ENCODE data around the gene CEP164. TPM values are rescaled to one million over a fixed set of nuclear protein-coding genes. Genes with fewer than 3 reads are reported as not detected.

The CEP164 gene
- total RNA-seq, 1 experiment from 2014 or later, result 25.4 TPM

GRCh38 chr11:117438371-117439000 is 110.8 kb downstream of the CEP164 start:
- Mint-ChIP-seq H3K27me3 (ENCODE audit: unreplicated experiment) (peaks cover 52% of the 10 kb centered on the region), H3K36me3 (ENCODE audit: insufficient read depth, unreplicated experiment) (no peaks in the 10 kb centered on the region), H3K9me3 (ENCODE audit: low read depth, unreplicated experiment) (no peaks in the 10 kb centered on the region), H3K27ac (ENCODE audit: unreplicated experiment) (no peak overlapping the region), H3K4me1 (ENCODE audit: low read depth, unreplicated experiment) (no peaks in the 10 kb centered on the region), H3K4me3 (ENCODE audit: low read depth, unreplicated experiment) (no peak overlapping the region)
- CTCF ChIA-PET, result no interaction called here
- DNase-seq, result no peak
- BruUV-seq (replicated peaks), result no TSS peak
- TF ChIP-seq CTCF (IDR thresholded peaks at IDR 0.05; ENCODE audit: unreplicated experiment), result no peak
- intact Hi-C loops (cut with micrococcal nuclease; ENCODE audit: unreplicated experiment), result no loop called here

DNA sequence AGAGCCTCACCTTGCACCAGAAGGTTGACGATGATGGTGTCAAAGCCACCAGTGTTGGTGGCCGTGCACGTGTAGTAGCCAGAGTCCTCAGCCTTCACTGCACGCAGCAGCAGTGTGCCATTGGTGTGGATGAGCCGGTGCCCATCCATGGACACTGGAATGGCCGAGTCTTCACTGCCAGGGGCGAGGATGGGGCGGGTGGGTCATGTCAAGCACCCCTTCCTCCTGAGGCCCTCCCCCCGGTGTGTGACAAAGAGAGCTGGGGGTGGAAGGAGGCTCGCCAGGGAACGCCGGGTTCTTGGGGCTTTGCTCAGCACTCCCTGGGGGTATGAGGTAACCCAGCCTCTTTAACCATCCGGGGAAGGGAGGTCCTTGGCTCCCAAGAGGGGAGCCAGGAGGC is 111.6 kb downstream of the CEP164 start:
- TF ChIP-seq CTCF (IDR thresholded peaks at IDR 0.05; ENCODE audit: unreplicated experiment), result no peak
- no peaks in the 10 kb centered on the region for H3K4me1 Mint-ChIP-seq (ENCODE audit: low read depth, unreplicated experiment)
- intact Hi-C loops (cut with micrococcal nuclease; ENCODE audit: unreplicated experiment), result no loop called here
- CTCF ChIA-PET, result no interaction called here
- H3K9me3 Mint-ChIP-seq (ENCODE audit: low read depth, unreplicated experiment), result no peaks in the 10 kb centered on the region
- peaks cover 59% of the 10 kb centered on the region for H3K27me3 Mint-ChIP-seq (ENCODE audit: unreplicated experiment)
- DNase-seq, result no peak
- BruUV-seq (replicated peaks), result no TSS peak
- H3K4me3 Mint-ChIP-seq (ENCODE audit: low read depth, unreplicated experiment), result no peak overlapping the region
- no peak overlapping the region for H3K27ac Mint-ChIP-seq (ENCODE audit: unreplicated experiment)
- H3K36me3 Mint-ChIP-seq (ENCODE audit: insufficient read depth, unreplicated experiment), result no peaks in the 10 kb centered on the region

DNA sequence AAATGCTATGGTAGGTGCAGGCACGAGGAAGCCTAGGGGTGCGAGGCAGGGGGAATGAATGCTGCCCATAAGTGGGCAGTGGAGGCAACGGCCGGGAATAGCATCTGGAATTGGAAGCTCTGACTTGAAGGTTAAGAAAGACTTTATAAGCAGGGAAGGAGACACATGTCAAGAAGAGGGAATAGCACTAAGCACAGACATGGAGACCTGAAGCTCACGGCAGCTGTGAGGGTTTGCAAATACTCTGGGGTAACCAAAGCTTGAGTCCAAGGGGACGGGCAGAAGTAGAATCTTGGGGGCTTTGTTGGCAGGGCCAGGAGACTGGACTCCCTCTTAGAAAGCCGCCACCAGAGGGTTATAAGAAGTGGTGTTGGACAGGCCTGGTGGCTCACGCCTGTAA is 112.6 kb downstream of the CEP164 start:
- peaks cover 70% of the 10 kb centered on the region for H3K27me3 Mint-ChIP-seq (ENCODE audit: unreplicated experiment)
- H3K27ac Mint-ChIP-seq (ENCODE audit: unreplicated experiment), result no peak overlapping the region
- no peaks in the 10 kb centered on the region for H3K9me3 Mint-ChIP-seq (ENCODE audit: low read depth, unreplicated experiment)
- no peak for DNase-seq
- CTCF ChIA-PET, result interaction anchor here (0.7 kb wide), 1 partner anchor 359 kb away, joined by 7 read pairs; no protein-coding TSS in a partner anchor
- no peak for TF ChIP-seq CTCF (IDR thresholded peaks at IDR 0.05; ENCODE audit: unreplicated experiment)
- no peaks in the 10 kb centered on the region for H3K4me1 Mint-ChIP-seq (ENCODE audit: low read depth, unreplicated experiment)
- no peaks in the 10 kb centered on the region for H3K36me3 Mint-ChIP-seq (ENCODE audit: insufficient read depth, unreplicated experiment)
- no TSS peak for BruUV-seq (replicated peaks)
- H3K4me3 Mint-ChIP-seq (ENCODE audit: low read depth, unreplicated experiment), result no peak overlapping the region
- intact Hi-C loops (cut with micrococcal nuclease; ENCODE audit: unreplicated experiment), result no loop called here

GRCh38 chr11:117441146-117441975 is 113.7 kb downstream of the CEP164 start:
- no peak overlapping the region for H3K4me3 Mint-ChIP-seq (ENCODE audit: low read depth, unreplicated experiment)
- no peak for DNase-seq
- peaks cover 81% of the 10 kb centered on the region for H3K27me3 Mint-ChIP-seq (ENCODE audit: unreplicated experiment)
- no peaks in the 10 kb centered on the region for H3K9me3 Mint-ChIP-seq (ENCODE audit: low read depth, unreplicated experiment)
- no peak overlapping the region for H3K27ac Mint-ChIP-seq (ENCODE audit: unreplicated experiment)
- CTCF ChIA-PET, result no interaction called here
- H3K4me1 Mint-ChIP-seq (ENCODE audit: low read depth, unreplicated experiment), result no peaks in the 10 kb centered on the region
- TF ChIP-seq CTCF (IDR thresholded peaks at IDR 0.05; ENCODE audit: unreplicated experiment), result no peak
- intact Hi-C loops (cut with micrococcal nuclease; ENCODE audit: unreplicated experiment), result no loop called here
- no TSS peak for BruUV-seq (replicated peaks)
- H3K36me3 Mint-ChIP-seq (ENCODE audit: insufficient read depth, unreplicated experiment), result no peaks in the 10 kb centered on the region
